GM18867 (cell line): ENCODE data around the gene CLIP2.
"Not testable (repeated sequence)": the region's sequence is repeated elsewhere in the genome, so short reads cannot be mapped to it uniquely, and the experiment has no call there.

Experiments
- ATAC-seq: cut with Tn5 transposase; IDR thresholded peaks from one replicate; pipeline ENCODE4 v1.9.1; 2021; ENCODE audit warnings: mild to moderate bottlenecking, moderate library complexity; ENCODE audit not compliant: unreplicated experiment

CLIP2 gene

DNA sequence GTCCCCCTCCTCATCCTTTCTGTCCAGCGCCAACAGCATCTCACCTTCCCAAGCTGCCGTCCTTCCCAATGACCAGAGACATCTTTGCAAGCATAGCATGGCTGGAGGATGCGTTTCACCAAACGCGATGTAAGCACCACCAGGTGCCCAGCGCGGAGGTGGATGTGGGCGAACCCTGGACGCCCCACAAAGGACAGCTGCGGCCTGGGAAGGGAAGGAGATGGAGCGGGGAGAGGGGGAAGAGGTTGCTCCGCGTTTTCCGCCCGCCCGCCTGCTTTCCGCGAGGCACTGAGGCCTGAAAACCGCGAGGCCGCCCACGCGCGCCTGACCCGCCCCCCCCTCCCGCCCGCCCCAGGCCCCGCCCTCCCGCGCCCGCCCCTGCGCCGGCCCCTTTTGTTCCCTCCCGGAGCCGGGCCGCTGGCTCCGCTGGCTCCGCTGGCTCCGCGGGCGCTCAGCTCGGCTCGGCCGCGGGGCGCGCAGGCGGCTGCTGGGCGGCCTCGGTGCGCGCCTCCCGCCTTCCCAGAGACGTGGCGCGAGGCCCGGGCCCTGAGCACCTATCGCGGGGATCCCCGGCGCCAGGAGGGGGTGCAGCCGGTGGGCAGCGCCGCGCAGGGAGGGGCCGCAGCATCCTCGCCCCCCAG, at the start of gene CLIP2:
TSS of gene CLIP2 (plus strand) at position 390 of the 641 bp plus-strand sequence. CDS start 28,140 bp downstream, outside the sequence.
- peak; percentile 42 for ATAC-seq

DNA sequence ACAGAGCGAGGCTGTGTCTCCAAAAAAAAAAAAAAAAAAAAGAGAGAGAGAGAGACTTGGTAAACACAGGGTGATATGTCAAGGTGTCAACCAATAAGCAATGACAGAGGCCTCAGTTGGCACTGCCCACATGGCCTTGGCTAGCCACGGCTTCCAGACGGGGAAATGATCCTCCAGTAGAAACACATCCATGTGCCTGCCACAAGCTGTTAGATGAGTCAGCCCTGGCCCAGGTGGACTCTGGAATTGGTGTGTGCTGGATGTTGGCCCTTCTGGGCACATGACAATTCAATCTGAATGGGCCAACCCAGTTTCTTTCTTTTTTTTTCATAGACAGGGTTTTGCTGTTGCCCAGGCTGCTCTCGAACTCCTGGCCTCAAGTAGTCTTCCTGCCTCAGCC, 48.7 kb upstream of the CLIP2 start:
- no peak for ATAC-seq

DNA sequence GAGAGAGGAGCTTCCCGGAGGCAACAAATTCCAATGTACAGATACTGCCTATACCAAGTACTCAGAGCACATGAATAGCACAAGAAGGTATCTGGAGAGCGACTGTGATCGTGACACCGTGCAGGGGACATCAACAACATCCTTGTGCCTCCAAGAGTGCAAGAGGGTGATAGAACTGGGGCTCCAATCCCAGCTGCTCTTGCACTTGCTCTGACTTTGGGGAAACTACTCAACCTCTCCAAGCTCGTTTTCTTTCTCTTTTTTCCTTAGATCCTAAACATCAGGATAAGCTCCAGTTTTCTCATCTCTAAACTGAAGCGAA, 47.1 kb upstream of the CLIP2 start:
- no peak for ATAC-seq

DNA sequence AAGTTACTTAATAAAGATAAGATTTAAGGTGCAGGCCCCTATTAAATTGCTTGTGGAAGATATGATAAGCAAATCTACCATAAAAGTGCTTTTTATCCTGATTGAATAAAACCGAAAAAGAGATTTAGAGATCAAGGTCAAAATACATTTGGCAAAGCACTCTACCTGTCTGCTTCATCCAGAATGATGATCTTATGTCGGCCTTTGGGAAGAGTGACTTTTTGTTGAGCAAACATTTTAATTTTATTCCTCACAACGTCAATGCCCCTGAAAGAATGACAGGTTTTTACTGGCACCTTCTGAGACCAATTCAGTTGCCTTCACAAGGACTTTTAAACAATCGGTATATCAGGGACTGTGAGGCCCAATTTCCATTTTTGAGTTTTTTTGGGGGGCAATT, 42.7 kb upstream of the CLIP2 start:
- ATAC-seq: no peak

DNA sequence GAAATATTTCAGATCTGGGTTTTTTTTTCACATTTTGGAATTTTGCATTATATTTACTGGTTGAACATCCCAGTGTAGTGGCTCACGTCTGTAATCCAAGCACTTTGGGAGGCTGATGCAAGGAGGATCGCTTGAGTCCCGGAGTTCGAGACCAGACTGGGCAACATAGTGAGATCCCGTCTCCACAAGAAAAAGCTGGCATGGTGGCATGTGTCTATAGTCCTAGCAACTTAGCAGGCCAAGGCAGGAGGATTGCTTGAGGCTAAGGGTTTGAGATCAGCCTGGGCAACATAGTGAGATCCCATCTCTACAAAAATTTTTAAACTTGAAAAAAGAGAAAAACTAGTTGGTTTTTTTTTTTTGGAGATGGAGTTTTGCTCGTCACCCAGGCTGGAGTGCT, 41.1 kb upstream of the CLIP2 start:
- ATAC-seq: no peak

DNA sequence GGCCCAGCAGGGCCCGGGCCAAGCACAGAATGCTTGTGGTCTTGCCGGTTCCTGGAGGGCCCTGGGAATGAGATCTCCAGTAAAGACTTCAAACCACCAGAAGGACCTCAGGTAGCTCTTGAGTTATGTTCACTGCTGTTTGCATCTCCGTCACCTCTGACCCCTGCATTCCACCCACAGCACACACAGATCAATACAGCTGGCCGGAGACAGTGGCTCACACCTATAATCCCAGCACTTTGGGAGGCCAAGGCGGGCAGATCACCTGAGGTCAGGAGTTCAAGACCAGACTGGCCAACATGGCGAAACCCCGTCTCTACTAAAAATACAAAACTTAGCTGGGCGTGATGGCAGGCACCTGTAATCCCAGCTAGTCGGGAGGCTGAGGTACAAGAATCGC, 40.1 kb upstream of the CLIP2 start:
- not testable (repeated sequence) for ATAC-seq

DNA sequence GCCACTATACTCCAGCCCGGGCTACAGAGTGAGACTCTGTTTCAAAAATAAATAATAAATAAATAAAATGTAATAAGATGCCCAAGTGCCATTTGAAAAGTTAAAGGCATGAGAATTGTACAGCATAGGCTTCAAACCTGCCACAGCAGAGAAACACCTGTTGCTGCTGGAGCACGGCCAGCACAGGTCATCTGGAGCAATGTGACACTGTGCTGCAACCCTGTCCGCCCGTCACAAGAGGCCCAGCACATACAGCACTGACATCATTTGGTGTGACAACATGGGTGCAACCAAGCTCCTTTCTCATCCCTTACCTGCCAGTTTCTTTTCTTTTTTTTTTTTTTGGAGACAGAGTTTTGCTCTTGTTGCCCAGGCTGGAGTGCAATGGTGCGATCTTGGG, 36.3 kb upstream of the CLIP2 start:
- no peak for ATAC-seq

DNA sequence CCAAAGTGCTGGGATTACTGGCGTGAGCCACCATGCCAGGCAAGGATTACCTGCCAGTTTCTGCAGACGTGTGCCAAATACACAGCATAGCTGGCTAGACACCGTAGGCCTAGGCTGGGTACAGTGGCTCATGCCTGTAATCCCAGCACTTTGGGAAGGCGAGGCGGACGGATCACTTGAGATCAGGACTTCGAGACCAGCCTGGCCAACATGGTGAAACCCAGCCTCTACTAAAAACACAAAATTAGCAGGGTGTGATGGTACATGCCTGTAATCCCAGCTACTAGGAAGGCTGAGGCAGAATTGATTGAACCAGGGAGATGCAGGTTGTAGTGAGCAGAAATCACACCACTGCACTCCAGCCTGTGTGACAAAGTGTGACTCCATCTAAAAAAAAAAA, 35.9 kb upstream of the CLIP2 start:
- no peak for ATAC-seq

DNA sequence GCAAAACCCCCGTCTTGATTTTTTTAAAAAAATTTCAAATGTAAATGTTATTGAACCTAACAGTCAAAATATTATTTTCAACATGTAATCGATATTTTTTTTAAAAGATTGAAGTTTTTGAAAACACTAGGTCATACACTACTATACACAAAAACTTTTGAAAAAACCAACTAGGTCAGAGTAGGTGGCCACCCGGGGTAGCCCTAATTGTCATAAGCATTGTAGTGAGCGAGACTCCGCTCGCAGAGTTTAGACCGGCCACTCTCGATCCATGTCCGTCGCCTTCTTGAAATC, 35.4 kb upstream of the CLIP2 start:
- ATAC-seq: no peak

DNA sequence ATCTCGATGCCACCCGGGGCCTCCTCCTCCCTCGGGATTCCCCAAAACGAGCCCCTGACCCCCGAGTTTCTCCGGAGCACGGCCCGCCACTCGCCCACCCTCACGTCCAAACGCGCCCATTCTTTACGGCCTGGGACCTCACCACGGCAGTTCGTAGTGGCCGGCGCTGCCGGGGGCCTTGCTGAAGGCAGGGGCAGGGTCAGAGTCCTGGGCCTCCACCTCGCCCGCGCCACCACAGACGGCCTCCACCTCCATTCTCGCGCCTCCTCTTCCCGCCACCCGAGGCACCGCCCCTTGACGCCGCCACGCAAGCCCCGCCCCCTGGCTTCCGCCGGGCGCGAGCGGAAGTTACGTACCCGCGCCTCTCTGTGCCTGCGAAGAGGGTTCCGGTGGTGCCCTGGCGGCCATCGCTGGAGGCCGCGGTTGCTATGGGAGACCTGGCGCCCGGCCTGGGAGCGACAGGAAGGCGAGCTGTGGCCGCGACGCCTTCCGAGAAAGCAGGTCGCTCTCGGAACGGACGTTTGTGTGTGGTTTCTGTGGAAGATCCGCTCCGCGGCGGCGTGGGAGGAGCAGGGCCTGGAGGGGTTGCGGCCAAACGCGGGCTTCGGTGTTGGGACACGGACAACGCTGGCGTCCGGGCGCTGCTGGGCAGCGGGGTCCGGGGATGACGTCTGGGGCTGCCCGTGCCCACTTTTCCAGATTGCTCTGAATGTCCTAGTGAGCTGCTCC, 34.9 kb upstream of the CLIP2 start, which contains the start of gene RFC2:
TSS of gene RFC2 (minus strand) at position 271 of the 729 bp plus-strand sequence. CDS start at position 255, 16 bp downstream.
- ATAC-seq: peak; percentile 94

DNA sequence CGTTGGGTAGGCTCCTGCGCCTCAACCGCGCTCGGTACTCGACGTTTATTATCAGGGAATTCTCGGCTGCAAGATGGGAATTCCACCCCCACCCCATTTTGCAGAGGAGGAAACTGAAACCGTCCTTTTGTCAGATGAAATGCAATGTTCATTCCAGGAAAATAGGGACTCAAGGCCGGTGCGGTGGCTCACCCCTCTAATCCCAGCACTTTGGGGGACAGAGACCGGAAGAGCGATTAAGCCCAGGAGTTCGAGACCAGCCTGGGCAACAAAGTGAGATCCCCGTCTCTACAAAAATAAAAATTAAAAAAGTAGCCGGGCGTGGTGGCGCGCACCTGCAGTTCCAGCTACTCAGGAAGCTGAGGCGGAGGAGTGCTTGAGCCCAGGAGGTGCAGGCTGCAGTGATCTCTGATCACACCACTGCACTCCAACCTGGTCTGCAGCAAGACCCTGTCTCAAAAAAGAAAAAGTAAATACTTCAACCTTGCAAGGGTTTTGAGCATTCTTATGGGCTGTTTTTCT, 34.3 kb upstream of the CLIP2 start:
- no peak for ATAC-seq

DNA sequence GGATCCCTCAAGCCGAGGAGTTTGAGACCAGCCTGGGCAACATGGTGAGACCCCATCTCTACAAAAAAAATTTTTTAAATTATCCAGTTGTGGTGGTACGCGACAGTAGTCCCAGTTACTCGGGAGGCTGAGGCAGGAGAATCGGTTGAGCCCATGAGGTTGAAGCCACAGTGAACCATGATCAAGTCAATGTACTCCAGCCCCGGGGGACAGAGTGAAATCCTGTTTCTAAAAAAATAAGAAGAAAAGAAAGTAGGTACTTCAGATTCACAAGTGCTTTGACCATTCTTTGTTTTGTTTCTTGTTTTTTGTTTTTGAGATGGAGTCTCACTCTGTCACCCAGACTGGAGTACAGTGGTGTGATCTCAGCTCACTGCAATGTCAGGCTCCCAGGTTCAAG, 33.7 kb upstream of the CLIP2 start:
- not testable (repeated sequence) for ATAC-seq

DNA sequence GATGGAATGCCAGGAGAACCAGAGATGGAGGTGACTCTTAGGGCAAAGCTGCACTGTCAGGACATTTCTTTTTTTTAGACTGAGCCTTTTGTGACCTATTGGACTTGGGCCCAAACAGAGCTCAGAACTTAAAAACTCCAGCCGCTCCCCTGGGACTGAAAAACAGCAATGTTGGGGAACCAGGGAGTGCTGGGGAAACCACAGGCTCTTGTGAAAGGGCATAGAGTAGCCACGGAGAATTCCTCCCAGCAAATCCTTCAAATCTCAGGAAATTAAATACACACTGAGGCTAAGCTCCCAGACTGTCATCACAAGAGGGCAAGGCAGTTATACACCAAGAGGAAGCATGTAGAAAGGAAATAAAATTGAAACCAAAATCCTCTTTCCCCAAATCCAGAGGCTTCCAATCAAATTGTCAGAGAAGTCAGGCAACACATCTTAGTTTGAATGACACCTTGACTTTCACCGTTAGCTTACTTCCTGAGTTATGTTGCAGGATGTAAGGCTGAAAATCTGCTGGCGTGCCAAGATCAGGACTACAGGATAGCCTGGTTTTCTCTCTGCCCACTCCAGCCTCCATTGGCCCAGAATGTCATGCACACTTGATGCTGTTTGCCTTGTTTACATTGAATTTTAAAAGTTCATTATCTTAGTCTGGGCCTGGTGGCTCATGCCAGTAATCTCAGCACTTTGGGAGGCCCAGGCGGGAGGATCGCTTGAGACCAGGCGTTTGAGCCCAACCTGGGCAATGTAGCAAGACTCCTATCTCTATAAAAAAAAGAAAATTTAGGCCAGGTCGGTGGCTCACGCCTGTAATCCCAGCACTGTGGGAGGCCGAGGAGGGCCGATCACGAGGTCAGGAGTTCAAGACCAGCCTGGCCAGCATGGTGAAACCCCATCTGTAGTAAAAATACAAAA, 32.5 kb upstream of the CLIP2 start:
- ATAC-seq: no peak

DNA sequence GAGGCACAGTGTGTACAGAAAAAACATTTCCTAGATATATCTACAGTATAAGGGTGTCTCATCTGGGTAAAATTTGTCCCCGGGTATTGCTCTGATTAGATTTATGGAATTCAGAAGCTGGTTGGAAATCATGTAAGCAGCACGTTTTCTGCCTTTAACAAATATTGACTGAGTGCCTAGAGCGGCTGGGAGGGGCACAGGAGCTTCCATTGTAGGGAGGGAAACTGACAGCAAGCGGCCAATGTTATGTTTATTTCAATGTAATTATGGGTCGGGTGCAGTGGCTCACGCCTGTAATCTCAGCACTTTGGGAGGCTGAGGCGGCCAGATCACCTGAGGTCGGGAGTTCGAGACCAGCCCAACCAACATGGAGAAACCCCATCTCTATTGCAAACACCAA, 30.6 kb upstream of the CLIP2 start:
- no peak for ATAC-seq

DNA sequence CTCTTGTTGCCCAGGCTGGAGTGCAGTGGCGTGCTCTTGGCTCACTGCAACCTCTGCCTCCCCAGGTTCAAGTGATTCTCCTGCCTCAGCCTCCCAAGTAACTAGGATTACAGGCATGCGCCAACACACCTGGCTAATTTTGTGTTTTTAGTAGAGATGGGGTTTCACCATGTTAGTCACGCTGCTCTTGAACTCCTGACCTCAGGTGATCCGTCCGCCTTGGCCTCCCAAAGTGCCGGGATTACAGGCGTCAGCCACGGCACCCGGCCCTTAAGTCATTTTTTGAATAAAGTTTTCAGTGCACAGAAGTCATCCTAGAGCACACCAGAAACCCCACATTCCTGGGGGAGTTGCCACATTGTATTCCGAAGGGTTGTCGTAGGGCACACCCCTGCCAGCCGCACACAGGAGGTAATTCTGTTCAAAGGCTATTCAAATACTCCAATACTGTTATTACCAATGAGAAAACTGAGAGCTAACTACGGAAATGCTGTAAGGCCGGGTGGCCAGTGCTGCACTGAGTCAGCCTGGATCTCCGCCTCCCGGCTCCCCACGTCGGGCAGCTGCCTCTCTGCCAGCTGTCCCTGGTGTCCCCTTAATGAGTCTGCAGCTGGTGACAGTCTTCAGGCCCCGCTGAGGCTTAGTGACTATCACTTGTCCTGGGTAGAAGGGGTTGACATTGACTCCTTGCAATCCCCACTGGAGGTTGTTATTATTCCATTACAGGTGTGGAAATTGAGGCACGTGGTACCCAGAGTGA, 26.4 kb upstream of the CLIP2 start:
- ATAC-seq: no peak

DNA sequence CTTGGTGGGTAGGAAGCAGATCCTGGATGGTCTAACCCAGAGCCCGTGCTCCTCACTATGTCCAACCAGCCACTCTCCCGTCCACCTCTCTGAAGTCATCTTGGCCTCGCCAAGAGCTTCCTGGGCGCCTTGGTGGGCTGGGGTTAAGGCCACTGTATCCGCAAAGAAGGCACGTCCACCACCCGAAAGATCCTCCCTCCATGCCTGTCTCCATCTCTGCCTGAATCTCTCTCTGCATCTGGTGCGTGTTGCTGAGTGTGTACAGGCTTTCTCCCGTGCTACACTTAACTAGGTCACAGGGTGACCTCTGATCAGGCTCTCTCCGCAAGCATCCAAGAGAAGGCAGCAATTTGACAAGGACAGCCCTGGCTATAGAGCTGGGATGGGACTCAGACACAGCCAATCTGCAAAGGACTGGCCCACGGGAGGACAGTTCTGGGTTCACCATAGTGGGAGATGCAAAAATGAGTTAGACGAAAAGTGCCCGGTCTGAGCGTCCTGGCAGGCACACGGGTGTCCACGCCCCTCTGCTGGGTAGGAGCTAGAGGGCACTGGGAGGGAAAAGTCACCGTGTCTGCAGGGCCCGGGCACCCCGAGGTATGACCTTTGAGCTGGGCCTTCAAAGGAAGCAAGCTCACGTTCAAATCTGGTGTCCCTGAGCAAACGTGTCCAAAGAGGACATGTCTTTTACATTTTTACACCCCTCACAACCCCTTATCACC, 25.6 kb upstream of the CLIP2 start:
- no peak for ATAC-seq

DNA sequence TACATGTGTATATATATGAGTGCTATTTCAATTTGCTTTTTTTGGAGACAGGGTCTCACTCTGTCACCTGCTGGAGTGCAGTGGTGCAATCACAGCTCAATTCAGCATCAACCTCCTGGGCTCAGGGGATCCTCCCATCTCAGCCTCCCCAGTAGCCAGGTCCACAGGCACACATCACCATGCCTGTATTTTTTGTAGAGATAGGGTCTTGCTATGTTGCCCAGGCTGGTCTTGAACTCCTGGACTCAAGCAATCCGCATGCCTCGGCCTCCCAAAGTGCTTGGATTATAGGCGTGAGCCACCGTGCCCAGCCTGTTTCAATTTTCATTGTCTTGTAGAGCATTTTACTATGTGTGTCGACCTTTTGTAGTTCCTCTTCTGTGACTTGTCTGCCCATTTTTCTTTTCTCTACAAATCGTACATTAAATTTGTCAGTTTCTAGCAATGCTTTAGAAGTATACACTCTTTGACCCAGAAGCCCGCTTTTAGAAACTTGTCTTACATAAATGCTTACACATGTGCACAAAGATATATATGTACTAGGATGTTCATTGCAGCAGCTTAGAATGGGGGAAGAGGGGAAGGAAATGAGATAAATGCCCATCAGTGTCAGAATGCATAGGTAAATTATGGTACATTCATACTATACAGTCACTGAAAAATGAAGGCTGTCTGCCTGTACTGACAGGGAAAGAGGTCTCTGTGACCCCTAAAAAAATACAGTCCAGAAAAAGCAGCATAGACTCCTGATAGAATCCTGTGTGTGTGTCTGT, 22.8 kb upstream of the CLIP2 start:
- ATAC-seq: no peak

DNA sequence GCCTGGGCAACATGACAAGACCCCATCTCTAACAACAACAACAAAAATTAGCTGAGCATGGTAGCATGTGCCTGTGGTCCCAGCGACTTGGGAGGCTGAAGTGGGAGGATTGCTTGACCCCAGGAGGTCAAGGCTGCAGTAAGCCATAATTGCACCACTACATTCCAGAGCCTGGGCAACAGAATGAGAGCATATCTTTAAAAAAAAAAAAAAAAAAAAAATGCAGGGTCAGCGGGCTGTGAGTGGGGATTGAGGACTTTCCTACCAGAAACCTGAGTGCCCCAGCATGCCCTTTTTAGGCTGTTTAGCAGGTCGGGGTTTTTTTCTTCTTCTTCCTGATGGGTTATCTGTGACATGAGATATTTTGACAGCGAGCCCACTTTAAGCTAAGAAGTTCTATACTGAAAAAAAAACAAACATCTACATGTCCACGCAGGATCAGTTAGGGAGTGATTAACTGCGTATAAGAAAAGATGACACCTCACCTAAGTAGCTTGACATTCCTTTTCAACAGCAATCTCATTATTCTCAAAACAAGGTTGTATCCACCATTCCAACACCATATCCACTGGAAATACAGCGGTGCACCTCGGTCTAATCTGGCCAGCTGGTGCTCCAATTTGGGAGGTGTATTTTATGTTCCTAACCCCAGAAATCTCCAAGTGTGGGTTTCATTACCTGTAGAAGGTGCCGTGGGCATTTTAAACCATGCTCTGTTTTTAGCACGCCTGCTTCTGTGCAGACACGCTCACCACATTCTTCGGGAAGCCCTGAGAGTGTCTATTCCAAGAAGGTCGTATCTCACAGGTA, 21.2 kb upstream of the CLIP2 start:
- ATAC-seq: no peak
